Loucy (cell line): Measurements from ENCODE around the gene MON1A.

Experiments
- H2AFZ ChIP-seq: fragments of 200-600 bp; sonication (generic); 2 replicates; pipeline ENCODE4 v1.6.0; 2016; ENCODE audit warnings: antibody characterized with exemption, mild to moderate bottlenecking, low read length, moderate library complexity
- H3F3A ChIP-seq: fragments of 200-600 bp; 2 replicates; pipeline ENCODE4 v1.6.0; 2016; ENCODE audit warnings: antibody characterized with exemption, low read depth, mild to moderate bottlenecking
- H3K27me3 ChIP-seq: fragments of 200-600 bp; sonication (generic); 2 replicates; pipeline ENCODE4 v1.6.1; 2014; ENCODE audit warnings: low read length, mild to moderate bottlenecking; ENCODE audit not compliant: insufficient read depth, poor library complexity, severe bottlenecking
- H3K36me3 ChIP-seq: fragments of 200-600 bp; sonication (generic); 2 replicates; pipeline ENCODE4 v1.6.1; 2016; ENCODE audit warnings: low read length; ENCODE audit not compliant: insufficient read depth
- H3K4me1 ChIP-seq: fragments of 200-600 bp; sonication (generic); 2 replicates; pipeline ENCODE4 v1.5.1; 2014; ENCODE audit warnings: low read length, mild to moderate bottlenecking; ENCODE audit not compliant: insufficient read depth, poor library complexity, severe bottlenecking
- H3K4me2 ChIP-seq: fragments of 200-600 bp; sonication (generic); 2 replicates; pipeline ENCODE4 v1.6.0; 2014; ENCODE audit warnings: antibody characterized with exemption, low read length, low read depth, mild to moderate bottlenecking; ENCODE audit not compliant: poor library complexity, severe bottlenecking
- H3K4me3 ChIP-seq: fragments of 200-600 bp; sonication (generic); 2 replicates; pipeline ENCODE4 v1.5.1; 2014; ENCODE audit warnings: low read length, mild to moderate bottlenecking, mixed read lengths; ENCODE audit not compliant: poor library complexity, severe bottlenecking
- H3K79me2 ChIP-seq: fragments of 200-600 bp; sonication (generic); 2 replicates; pipeline ENCODE4 v1.6.1; 2014; ENCODE audit warnings: low read length; ENCODE audit not compliant: insufficient read depth
- H3K9ac ChIP-seq: fragments of 200-600 bp; sonication (generic); 2 replicates; pipeline ENCODE4 v1.6.0; 2014; ENCODE audit warnings: mild to moderate bottlenecking, low read depth, low read length, moderate library complexity; ENCODE audit not compliant: poor library complexity, severe bottlenecking
- H3K9me2 ChIP-seq: fragments of 200-600 bp; sonication (generic); replicated peaks from 2 replicates; pipeline ENCODE4 v1.6.1; 2016; ENCODE audit warnings: low read depth, low read length, mixed read lengths
- H3K9me3 ChIP-seq: fragments of 200-600 bp; sonication (generic); 2 replicates; pipeline ENCODE4 v1.6.1; 2014; ENCODE audit warnings: mild to moderate bottlenecking, antibody characterized with exemption, low read length, low read depth; ENCODE audit not compliant: insufficient read depth
- H4K20me1 ChIP-seq: fragments of 200-600 bp; sonication (generic); 2 replicates; pipeline ENCODE4 v1.6.0; 2014; ENCODE audit warnings: antibody characterized with exemption, low read length, mild to moderate bottlenecking; ENCODE audit not compliant: insufficient read depth, poor library complexity, severe bottlenecking
- CTCF ChIP-seq: fragments of 200-600 bp; sonication (generic); conservative IDR thresholded peaks from 2 replicates; pipeline ENCODE4 v1.5.1; 2014; ENCODE audit warnings: mild to moderate bottlenecking, antibody characterized with exemption, low read length
- EZH2phosphoT487 ChIP-seq: fragments of 200-600 bp; IDR thresholded peaks from 2 replicates; pipeline ENCODE4 v1.6.1; 2018; ENCODE audit warnings: antibody characterized with exemption, mild to moderate bottlenecking, moderate library complexity, borderline replicate concordance

The MON1A gene

GRCh38 chr3:49886922-49887265, 42.7 kb downstream of the MON1A start:
- Histone ChIP-seq H3F3A (no peaks in the 10 kb centered on the region), H3K4me2 (no peak overlapping the region), H3K9me3 (no peaks in the 10 kb centered on the region), H3K4me3 (no peak overlapping the region), H3K4me1 (no peaks in the 10 kb centered on the region), H3K9ac (no peak overlapping the region), H3K36me3 (no peaks in the 10 kb centered on the region), H3K79me2 (no peaks in the 10 kb centered on the region), H4K20me1 (no peaks in the 10 kb centered on the region), H3K9me2 (no peaks in the 10 kb centered on the region), H3K27me3 (no peaks in the 10 kb centered on the region), H2AFZ (no peak overlapping the region)
- TF ChIP-seq CTCF (no peak), EZH2phosphoT487 (no peak)

- Histone ChIP-seq H3K9me2 (no peaks in the 10 kb centered on the region), H3K4me3 (no peak overlapping the region), H4K20me1 (no peaks in the 10 kb centered on the region), H2AFZ (no peak overlapping the region), H3K36me3 (no peaks in the 10 kb centered on the region), H3K9ac (no peak overlapping the region), H3K4me1 (no peaks in the 10 kb centered on the region), H3K79me2 (no peaks in the 10 kb centered on the region), H3K9me3 (no peaks in the 10 kb centered on the region), H3K27me3 (no peaks in the 10 kb centered on the region), H3K4me2 (no peak overlapping the region), H3F3A (no peaks in the 10 kb centered on the region)
- no peak for TF ChIP-seq CTCF
- TF ChIP-seq EZH2phosphoT487, result no peak
These were observed 45.6 kb downstream of the MON1A start for GRCh38 chr3:49883998-49884397.

DNA sequence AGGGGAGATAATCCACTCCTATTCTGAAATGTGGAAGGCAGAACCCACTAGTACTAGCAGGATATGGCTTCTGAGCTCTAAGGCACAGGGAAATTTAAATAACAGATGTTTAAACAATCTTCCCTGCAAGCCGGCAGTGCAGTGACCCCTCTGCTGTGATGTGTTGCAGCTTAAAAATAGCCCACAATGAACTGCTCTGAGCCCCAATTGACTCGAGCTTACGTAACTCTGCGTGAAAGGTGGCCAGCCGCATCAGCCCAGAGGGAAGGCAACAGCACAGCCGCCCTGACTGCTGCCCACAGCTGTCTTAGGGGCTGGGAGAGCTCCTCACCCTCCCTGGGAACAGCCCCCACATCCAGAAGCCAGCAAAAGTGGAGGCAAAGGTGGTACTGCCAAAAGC, 47.4 kb downstream of the MON1A start:
- Histone ChIP-seq H2AFZ (no peak overlapping the region), H3K4me1 (no peaks in the 10 kb centered on the region), H3F3A (no peaks in the 10 kb centered on the region), H3K9me2 (no peaks in the 10 kb centered on the region), H3K9me3 (no peaks in the 10 kb centered on the region), H4K20me1 (no peaks in the 10 kb centered on the region), H3K4me2 (no peak overlapping the region), H3K4me3 (no peak overlapping the region), H3K9ac (no peak overlapping the region), H3K36me3 (no peaks in the 10 kb centered on the region), H3K27me3 (no peaks in the 10 kb centered on the region), H3K79me2 (no peaks in the 10 kb centered on the region)
- TF ChIP-seq EZH2phosphoT487 (no peak), CTCF (no peak)
